Left renal pelvis (tissue), 4 donors: ENCODE measurements around the gene TBPL1. TPM values are rescaled to one million over a fixed set of nuclear protein-coding genes. Genes with fewer than 3 reads are reported as not detected.

Experiments
- DNase-seq, 4 donors: peaks; one replicate each; pipeline ENCODE4 v3.0.0-alpha.2; 2013; ENCODE audit warnings: low read depth in 4 of 4, low spot score in 3 of 4
- polyA plus RNA-seq, 4 donors: library from polyadenylated mRNA; unstranded; fragments of 120-200 nt; gene quantifications; one replicate each; pipeline ENCODE4 v1.2.1, GENCODE V29; 2013; ENCODE audit not compliant: insufficient read length in 4 of 4

TBPL1 gene
- polyA plus RNA-seq, 4 donors = 46.4 to 63.4 (median 52.6) TPM

- no peak for DNase-seq
These were observed 82.2 kb downstream of the TBPL1 start for GRCh38 chr6:134034961-134035822.

DNA sequence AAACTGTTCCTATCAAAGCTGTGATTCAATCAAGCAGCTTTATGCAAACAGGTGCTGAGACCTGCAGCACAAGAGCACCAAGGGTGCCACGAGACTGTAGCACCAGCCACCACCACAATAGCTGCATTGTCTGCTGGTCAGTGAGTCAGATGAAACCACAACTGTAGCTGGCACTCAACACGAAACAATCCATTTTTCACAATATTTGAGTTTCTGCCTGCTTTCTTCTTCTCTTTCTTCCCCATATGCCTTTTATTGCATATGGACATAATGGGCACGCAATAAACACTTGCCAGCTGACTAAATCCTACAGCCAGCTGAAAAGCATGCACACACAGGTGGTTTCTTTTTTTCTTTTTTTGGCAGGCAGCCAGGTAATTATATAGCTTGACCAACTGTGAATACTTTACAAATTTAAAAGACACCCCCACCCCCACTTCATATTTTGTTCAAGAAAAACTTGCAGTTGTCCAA is 82.8 kb downstream of the TBPL1 start:
- DNase-seq = no peak

- no peak for DNase-seq
These were observed 86.1 kb downstream of the TBPL1 start for GRCh38 chr6:134039116-134039515.

Other genes with a start within 250 kb of the TBPL1 start
- 100 to 1,000 TPM in 3 of 4 donors, 10 to 100 TPM in 1; 39.2 to 218 (median 171) TPM for gene TCF21, start 64.1 kb upstream of the TBPL1 start, polyA plus RNA-seq
- 1 to 10 TPM; 3.7 to 4.9 (median 4.3) TPM for gene SLC2A12, start 99.4 kb downstream of the TBPL1 start, polyA plus RNA-seq